Transverse colon (tissue), 4 donors: ENCODE measurements around the gene STEAP1B. TPM values are rescaled to one million over a fixed set of nuclear protein-coding genes. Genes with fewer than 3 reads are reported as not detected.

Experiments
- DNase-seq: peaks from one replicate; pipeline ENCODE4 v3.0.0-alpha.2; 2019
- H3K27ac ChIP-seq, 4 donors: fragments of 200-600 bp; sonication (generic); 2 replicates each; pipeline ENCODE4 v1.5.1; 2016 to 2018; ENCODE audit warnings: inconsistent platforms in 4 of 4
- H3K27me3 ChIP-seq: fragments of 200-600 bp; sonication (generic); 2 replicates; pipeline ENCODE4 v1.5.1; 2017; ENCODE audit warnings: inconsistent platforms
- H3K36me3 ChIP-seq, 4 donors: fragments of 200-600 bp; sonication (generic); 2 replicates each; pipeline ENCODE4 v1.5.1; 2017 to 2019; ENCODE audit warnings: inconsistent platforms in 4 of 4
- H3K4me1 ChIP-seq, 4 donors: fragments of 200-600 bp; sonication (generic); 2 replicates each; pipeline ENCODE4 v1.5.1; 2017 to 2020; ENCODE audit warnings: inconsistent platforms in 4 of 4
- H3K4me3 ChIP-seq, 4 donors: fragments of 200-600 bp; sonication (generic); 1 replicate in 1 of 4; 2 replicates in 3 of 4; pipeline versions ENCODE4 v1.5.1 to v1.6.1; 2017 to 2019; ENCODE audit warnings: inconsistent platforms in 4 of 4
- H3K9me3 ChIP-seq, 2 donors: fragments of 200-600 bp; sonication (generic); 2 replicates each; pipeline ENCODE4 v1.5.1; 2017 to 2019; ENCODE audit warnings: inconsistent platforms in 2 of 2
- EP300 ChIP-seq: sonication (generic); formaldehyde crosslinking; IDR thresholded peaks from one replicate; pipeline ENCODE4 v1.6.1; 2017; ENCODE audit warnings: antibody characterized with exemption, low read depth
- POLR2A ChIP-seq: fragments of 450-650 bp; IDR thresholded peaks from one replicate; pipeline ENCODE4 v1.6.1; 2016; ENCODE audit warnings: antibody characterized with exemption, mild to moderate bottlenecking, moderate library complexity
- POLR2AphosphoS5 ChIP-seq, 3 donors: sonication (generic); formaldehyde crosslinking; IDR thresholded peaks; one replicate each; pipeline ENCODE4 v1.6.1; 2016; ENCODE audit warnings: antibody characterized with exemption in 3 of 3
- WGBS, 2 donors: methylation state at CpG; one replicate each; pipeline ENCODE4 v1.1.5; 2018; ENCODE audit warnings: low coverage in 1 of 2; 5-methylcytosine and 5-hydroxymethylcytosine counted together
- in situ Hi-C, 4 donors: fragments of 200-750 bp; cut with MboI; loops; one replicate each; pipeline versions ENCODE4 v1.15.0 to v1.15.1; 2017; ENCODE audit warnings: low sequenced_read_pairs in 3 of 4, low pct_ligation_motif_present in 1 of 4, low pct_unique_long_range_greater_than_20kb in 1 of 4
- intact Hi-C: fragments of 100-400 bp; cut with DNase I; formaldehyde crosslinking; loops from one replicate; pipeline ENCODE4 v1.15.1; 2023; ENCODE audit warnings: low total_unique reads
- total RNA-seq, 4 donors: library from RNA; depleted of rRNA; stranded (reverse); fragments of >200 nt; gene quantifications; one replicate each; pipeline ENCODE4 v1.1.0, GENCODE V29; 2016
- TF ChIP-seq, protein P1 (sequence below), 5 experiments: fragments of 200-600 bp in 3 of 5; fragments of 450-650 bp in 2 of 5; sonication (generic) in 3 of 5; IDR thresholded peaks; 1 replicate in 2 of 5; 2 replicates in 3 of 5; pipeline ENCODE4 v1.5.1; 2016 to 2017; ENCODE audit warnings: antibody characterized with exemption in 5 of 5, inconsistent platforms in 3 of 5, mild to moderate bottlenecking in 2 of 5, moderate library complexity in 1 of 5

The STEAP1B gene
- total RNA-seq, 4 donors from 2014 or later, result 0.64 to 3.7 TPM; not detected in 2

DNA sequence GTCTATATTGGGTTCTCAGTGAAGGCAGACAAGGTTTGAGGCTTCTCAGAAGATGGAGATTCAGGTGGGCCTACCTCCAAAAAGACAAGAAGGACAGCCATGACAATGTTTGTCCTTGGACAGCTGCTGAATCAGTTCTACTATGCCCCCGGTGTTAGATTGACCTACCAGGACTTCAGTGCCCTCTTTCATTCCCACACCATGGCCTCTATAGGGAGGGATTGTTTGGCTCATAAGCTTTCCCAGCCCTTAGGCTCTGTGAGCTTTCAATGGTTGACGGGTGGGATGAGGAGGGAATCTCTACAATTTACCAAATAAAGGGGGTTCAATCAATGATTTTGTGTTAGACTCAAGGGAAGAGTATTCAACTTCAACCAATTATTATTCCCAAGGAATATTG, 119.7 kb downstream of the STEAP1B start:
- no peaks in the 10 kb centered on the region for H3K9me3 ChIP-seq
- no peak overlapping the region for H3K4me3 ChIP-seq
- WGBS, 2 donors, result 88 to 98% methylated on average over 2 of the region's 2 CpGs
- H3K27ac ChIP-seq, result no peak overlapping the region
- intact Hi-C loops, result no loop called here
- in situ Hi-C loops, result no loop called here
- H3K4me1 ChIP-seq, result no peaks in the 10 kb centered on the region
- H3K36me3 ChIP-seq, result no peaks in the 10 kb centered on the region
- no peaks in the 10 kb centered on the region for H3K27me3 ChIP-seq
- TF ChIP-seq, protein P1, sequence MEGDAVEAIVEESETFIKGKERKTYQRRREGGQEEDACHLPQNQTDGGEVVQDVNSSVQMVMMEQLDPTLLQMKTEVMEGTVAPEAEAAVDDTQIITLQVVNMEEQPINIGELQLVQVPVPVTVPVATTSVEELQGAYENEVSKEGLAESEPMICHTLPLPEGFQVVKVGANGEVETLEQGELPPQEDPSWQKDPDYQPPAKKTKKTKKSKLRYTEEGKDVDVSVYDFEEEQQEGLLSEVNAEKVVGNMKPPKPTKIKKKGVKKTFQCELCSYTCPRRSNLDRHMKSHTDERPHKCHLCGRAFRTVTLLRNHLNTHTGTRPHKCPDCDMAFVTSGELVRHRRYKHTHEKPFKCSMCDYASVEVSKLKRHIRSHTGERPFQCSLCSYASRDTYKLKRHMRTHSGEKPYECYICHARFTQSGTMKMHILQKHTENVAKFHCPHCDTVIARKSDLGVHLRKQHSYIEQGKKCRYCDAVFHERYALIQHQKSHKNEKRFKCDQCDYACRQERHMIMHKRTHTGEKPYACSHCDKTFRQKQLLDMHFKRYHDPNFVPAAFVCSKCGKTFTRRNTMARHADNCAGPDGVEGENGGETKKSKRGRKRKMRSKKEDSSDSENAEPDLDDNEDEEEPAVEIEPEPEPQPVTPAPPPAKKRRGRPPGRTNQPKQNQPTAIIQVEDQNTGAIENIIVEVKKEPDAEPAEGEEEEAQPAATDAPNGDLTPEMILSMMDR (IDR thresholded peaks at IDR 0.05), result no peak
- no peak for TF ChIP-seq EP300
- no peak for TF ChIP-seq POLR2AphosphoS5 (IDR thresholded peaks at IDR 0.05)
- no peak for TF ChIP-seq POLR2A
- no peak for DNase-seq

DNA sequence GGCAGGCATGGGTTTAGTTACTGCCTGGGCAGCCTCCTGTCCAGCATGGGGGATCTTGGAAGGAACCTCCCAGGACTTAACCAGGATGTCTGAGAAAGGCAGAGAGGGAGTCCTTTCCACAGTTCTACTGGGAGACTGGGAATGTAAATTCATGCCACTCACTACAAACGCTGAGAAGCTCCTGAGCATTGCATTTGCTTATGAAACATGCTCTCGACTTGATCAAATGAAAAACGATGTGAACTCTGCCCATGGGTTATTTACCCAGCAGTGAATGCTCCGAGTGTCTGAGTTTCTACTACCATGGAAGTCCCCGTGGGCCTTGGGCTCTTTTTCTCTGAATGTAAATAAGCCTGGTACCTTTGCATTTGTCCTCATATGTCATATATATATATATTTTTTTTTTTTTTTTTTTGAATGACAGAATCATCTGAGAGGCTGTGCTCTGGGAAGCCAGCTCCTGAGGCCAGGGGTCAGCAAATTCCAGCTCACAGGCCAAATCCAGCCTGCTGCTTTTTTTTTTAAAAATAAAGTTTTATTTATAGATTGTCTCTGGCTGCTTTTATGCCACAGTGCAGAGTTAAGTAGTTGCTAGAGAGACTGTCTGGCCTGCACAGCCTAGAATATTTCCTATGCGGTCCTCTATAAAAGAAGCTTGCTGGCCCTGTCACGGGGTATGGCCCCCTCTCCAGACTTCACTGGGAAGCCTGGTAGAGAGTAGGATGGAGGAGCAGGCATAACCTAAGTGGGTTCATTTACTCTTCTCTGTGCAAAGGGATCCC, 121.6 kb downstream of the STEAP1B start:
- no peak for DNase-seq
- in situ Hi-C loops, result no loop called here
- TF ChIP-seq POLR2A (no peak), POLR2AphosphoS5 (IDR thresholded peaks at IDR 0.05) (no peak), EP300 (no peak)
- TF ChIP-seq, protein P1 (IDR thresholded peaks at IDR 0.05), result no peak
- Histone ChIP-seq H3K27ac (no peak overlapping the region), H3K9me3 (no peaks in the 10 kb centered on the region), H3K36me3 (no peaks in the 10 kb centered on the region), H3K27me3 (no peaks in the 10 kb centered on the region), H3K4me1 (peaks cover 0 to under 1% (median 0%) of the 10 kb centered on the region in 4 donors), H3K4me3 (no peak overlapping the region)
- 43 to 57% methylated on average over 4 to 7 of the region's 7 CpGs for WGBS, 2 donors
- intact Hi-C loops, result no loop called here

DNA sequence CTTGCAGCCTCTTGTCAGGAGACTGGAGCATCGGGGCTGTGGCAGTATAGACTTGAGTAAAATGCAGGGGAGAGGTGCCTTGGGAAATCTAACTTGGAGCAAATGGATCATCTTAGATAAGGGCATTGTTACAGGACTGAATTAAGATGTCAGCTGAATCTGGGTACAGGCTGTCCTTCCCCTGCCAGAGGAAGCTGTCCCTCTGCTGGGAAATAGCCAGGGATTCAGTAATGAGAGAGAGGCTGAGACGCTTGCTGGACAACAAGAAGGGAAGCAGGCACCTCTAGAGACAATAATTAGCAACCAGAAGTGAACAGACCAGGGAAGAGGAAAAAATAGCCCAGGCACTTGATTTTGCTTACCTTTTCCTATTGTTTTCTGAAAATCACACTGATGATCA, 122.3 kb downstream of the STEAP1B start:
- no peaks in the 10 kb centered on the region for H3K36me3 ChIP-seq
- no peak for DNase-seq
- H3K27me3 ChIP-seq, result no peaks in the 10 kb centered on the region
- TF ChIP-seq POLR2A (no peak), EP300 (no peak), POLR2AphosphoS5 (IDR thresholded peaks at IDR 0.05) (no peak)
- TF ChIP-seq, protein P1 (IDR thresholded peaks at IDR 0.05), result no peak
- in situ Hi-C loops (no loop called here), intact Hi-C loops (no loop called here)
- peaks cover 0 to 4% (median 0%) of the 10 kb centered on the region in 4 donors for H3K4me1 ChIP-seq
- H3K27ac ChIP-seq, result no peak overlapping the region
- no peak overlapping the region for H3K4me3 ChIP-seq
- 57 to 68% methylated on average over 1 to 2 of the region's 2 CpGs for WGBS, 2 donors
- H3K9me3 ChIP-seq, result no peaks in the 10 kb centered on the region

DNA sequence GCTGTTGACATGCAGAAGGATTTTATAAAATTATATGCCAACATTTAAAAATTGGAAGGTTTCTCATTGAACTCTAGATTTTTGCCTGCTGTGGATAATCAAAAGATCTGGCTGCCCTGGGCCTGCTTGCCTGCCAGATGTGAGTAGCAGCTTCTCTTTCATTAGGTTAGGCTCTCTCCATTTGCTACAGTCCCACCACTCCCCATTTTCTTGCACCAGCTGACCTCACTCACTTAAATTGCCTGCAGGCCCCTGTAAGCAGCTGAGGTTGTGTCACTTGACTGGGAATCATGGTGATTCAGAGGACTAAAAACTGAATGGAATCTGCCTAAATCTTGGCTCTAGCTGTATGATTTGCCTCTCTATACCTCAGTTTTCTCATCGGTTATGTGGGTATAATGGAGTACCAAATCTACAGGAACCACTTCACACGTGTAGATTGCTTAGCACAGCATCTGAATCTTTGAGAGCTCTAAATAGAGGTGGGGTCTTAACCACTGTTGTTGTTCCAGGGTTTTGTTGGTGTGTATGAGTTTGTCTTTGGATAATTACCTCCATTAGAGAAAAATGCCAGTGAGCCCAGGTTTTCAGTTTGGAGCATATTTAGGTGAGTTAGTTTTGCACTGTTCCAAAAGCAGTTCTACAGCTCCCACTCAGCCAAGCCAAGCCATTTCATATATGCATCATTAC, 124.5 kb downstream of the STEAP1B start:
- H3K27me3 ChIP-seq, result no peaks in the 10 kb centered on the region
- WGBS, 2 donors, result 84% methylated on average over 2 of the region's 2 CpGs; no CpG with 5 or more reads in 1 of the 2 donors
- intact Hi-C loops, result no loop called here

More for the DNA sequence above, 124.5 kb downstream of the STEAP1B start:
- DNase-seq, result no peak
- in situ Hi-C loops, result no loop called here
- peaks cover 0 to 4% (median 0%) of the 10 kb centered on the region in 4 donors for H3K4me1 ChIP-seq
- no peak overlapping the region for H3K27ac ChIP-seq
- H3K4me3 ChIP-seq, result no peak overlapping the region
- TF ChIP-seq, protein P1 (IDR thresholded peaks at IDR 0.05), result no peak
- TF ChIP-seq EP300, result no peak
- TF ChIP-seq POLR2AphosphoS5 (IDR thresholded peaks at IDR 0.05), result no peak
- H3K36me3 ChIP-seq, result no peaks in the 10 kb centered on the region
- H3K9me3 ChIP-seq, result no peaks in the 10 kb centered on the region
